ENCODE results near the gene ARMH2.

- TF ChIP-seq TAF1 (IDR thresholded peaks at IDR 0.05; ENCODE audit: low read depth) (no peak), EP300 (conservative IDR thresholded peaks at IDR 0.05; ENCODE audit: poor library complexity, severe bottlenecking) (no peak), CTCF (IDR thresholded peaks at IDR 0.05; ENCODE audit: poor library complexity, severe bottlenecking) (no peak), POLR2AphosphoS5 (IDR thresholded peaks at IDR 0.05) (no peak), SMC3 (conservative IDR thresholded peaks at IDR 0.05; ENCODE audit: poor library complexity) (no peak), EZH2 (IDR thresholded peaks at IDR 0.05; ENCODE audit: borderline replicate concordance, insufficient read depth, low read length, poor library complexity, severe bottlenecking) (no peak), MXI1 (conservative IDR thresholded peaks at IDR 0.05; ENCODE audit: poor library complexity, severe bottlenecking) (no peak)
These were observed 10.6 kb downstream of the ARMH2 start for GRCh38 chr6:24788031-24788665.

Measured in neural cell (in vitro differentiated cells).